SU-DHL-6 (cell line): ENCODE results near the gene UMODL1.

Experiments
- CTCF ChIP-seq: fragments of 200-600 bp; sonication (generic); IDR thresholded peaks from one replicate; pipeline ENCODE4 v1.5.1; 2017; ENCODE audit warnings: antibody characterized with exemption, mild to moderate bottlenecking, low read length, moderate library complexity; ENCODE audit not compliant: insufficient read depth, poor library complexity, severe bottlenecking
- EZH2phosphoT487 ChIP-seq: fragments of 200-600 bp; sonication (generic), shearing (Covaris generic); conservative IDR thresholded peaks from 2 replicates; pipeline ENCODE4 v1.6.1; 2018; ENCODE audit warnings: mild to moderate bottlenecking, antibody characterized with exemption, low read length, moderate library complexity, mixed read lengths

DNA sequence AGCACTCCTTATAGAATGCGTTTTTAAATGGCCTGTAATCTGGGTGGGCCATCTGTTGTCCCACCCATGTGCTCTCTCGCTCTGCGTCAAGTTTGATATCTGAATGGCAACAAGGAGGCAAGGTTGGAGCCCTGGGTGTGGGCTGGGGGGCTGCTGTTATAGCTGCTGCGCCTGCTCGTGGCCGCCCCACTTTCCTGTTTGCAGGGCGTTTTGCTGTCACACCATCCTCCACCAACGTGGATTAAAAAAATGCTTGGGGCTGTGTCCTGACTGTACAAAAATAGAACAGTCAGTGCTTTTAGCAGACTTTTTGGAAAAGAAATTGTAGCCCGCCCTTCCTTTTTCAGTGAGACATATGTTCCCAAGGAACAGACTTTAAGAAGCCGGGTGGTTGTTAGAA lies 25.4 kb downstream of the UMODL1 start:
- TF ChIP-seq CTCF = no peak
- no peak for TF ChIP-seq EZH2phosphoT487
